ENCODE results near the gene MARCHF3.
"Not testable (repeated sequence)": the region's sequence is repeated elsewhere in the genome, so short reads cannot be mapped to it uniquely, and the experiment has no call there.

MARCHF3 gene

DNA sequence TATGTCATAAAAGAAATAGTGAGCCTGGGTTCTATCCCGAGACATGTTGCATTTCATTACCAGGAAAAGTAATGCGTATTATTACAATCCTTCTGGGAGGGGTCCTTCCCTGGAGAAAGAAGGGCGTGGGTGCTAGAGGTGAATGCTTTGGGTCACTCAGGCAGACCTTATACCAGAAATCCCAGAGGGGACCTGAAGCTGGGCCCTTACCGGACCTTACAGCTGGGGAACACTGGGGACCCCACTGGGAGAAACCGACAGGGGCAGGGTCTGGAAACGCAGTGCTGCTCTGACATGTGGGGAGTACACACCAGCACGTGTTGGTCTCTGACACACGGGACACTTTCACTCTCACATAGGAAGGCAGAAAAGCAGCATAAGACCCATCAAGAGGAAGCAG, 182.1 kb downstream of the MARCHF3 start:
- DNase-seq (ENCODE audit: low read depth, low spot score) = no peak

DNA sequence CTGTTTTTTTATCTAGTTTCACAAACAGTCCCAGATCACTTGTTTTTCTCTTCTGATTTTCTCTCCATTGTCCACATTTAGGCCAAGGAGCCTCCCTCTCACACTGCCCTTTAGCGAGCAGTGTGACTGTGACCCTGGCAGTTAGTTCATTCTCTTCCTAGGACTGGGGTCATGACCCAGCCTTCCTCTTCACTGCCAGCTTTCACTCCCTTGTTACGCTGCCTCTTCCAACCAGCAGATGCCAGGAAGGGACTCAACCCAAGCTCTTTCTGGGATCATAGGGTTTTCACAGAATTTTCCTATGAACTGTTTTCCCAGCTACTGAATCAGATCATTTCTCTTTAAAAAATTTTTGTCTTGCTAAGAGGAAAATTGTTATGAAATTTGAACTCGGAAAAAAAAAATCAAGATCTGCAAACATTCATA, 182.5 kb downstream of the MARCHF3 start:
- no peak for DNase-seq (ENCODE audit: low read depth, low spot score)

DNA sequence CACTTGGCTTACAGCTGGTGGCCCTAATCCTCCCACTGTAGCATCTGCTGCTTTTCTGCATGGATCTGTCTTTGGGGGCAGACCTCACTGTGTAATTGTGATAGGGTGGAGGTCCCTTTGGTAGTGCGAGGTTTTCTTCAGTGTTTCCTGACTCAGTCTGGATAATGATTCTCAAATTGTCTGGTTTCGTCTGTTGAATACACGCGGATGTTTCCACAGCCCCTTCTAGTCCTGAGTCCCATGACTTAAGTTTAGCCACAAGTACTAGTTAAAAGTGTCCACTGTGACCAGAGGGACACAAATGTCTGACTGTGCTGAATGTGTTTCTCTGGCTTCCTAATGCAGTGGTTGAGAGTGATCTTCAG, 182.9 kb downstream of the MARCHF3 start:
- DNase-seq (ENCODE audit: low read depth, low spot score) = no peak

DNA sequence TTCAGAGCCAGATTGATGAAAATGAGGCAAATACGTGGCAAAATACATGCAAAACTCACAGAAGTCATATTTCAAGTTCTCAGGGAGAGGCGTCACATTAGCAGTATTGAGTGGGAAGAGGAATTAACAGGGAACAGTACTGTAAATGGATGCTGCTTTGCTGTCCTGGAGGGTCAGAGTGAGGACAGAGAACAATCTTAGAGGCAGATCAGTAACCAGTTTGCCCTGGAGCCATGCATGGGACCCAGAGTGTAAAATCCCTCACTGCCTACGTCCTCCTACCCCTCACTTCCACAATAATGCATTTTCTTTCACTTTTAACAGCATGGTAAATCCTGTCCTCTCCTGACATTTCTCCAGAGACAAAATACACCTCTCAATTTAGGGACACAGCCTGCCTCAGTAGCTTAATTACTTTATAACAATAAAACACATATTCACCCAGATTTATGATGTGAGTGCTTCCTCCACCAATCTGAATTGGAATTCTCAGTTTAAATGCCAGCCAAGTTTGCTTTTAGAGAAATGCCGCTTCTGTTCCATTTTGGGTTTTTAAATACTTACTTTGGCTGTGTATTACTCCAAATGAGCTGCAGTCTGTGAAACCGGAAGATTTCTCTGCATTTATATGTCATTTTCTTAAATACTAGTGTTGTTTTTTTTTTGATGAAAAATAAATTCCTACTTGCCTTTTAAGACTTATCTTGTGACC, 183.5 kb downstream of the MARCHF3 start:
- no peak for DNase-seq (ENCODE audit: low read depth, low spot score)

DNA sequence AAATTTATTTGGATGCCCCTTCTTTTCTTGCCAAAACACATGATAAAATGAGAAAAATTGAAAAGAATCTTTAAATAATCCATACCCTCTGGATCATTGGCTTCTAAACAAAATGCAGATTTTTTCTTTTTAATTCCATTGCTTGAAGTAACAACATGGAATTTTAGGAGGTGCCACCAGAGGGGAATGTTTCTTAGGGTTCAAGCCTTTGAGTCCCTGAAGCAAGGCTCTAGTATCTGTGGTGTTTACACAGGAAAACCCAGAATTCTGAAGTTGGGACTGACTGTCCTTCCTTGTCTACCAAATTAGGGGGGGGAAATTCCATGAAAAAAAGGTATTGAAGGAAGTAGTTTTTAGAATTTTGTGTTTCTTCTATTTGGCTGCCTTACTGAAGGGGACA, 184.0 kb downstream of the MARCHF3 start:
- no peak for DNase-seq (ENCODE audit: low read depth, low spot score)

DNA sequence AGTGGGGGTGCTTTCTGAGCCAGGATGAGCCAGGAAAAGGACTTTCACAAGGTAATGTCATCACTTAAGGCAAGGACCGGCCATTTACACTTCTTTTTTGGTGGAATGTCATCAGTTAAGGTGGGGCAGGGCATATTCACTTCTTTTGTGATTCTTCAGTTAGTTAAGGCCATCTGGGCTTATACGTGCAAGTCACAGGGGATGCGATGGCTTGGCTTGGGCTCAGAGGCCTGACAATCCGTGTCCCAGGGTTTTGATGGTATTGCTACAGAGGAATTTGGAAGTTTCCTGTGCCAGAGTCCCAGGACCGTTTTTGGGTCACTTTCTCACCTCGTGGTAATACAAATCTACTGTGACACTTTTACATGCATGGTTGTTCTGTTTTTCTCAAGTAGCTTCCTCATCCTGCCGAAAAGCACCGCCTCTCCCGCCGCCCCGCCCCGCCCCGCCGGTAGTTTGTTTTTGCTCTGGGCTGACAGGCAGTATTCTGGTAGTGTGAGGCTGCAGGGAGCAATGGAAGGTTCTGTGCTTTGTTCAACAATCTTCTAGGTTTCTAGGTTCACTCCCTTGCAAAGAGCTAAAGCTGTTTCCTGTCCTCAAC, 184.8 kb downstream of the MARCHF3 start:
- peak; percentile 45 for DNase-seq (ENCODE audit: low read depth, low spot score)

DNA sequence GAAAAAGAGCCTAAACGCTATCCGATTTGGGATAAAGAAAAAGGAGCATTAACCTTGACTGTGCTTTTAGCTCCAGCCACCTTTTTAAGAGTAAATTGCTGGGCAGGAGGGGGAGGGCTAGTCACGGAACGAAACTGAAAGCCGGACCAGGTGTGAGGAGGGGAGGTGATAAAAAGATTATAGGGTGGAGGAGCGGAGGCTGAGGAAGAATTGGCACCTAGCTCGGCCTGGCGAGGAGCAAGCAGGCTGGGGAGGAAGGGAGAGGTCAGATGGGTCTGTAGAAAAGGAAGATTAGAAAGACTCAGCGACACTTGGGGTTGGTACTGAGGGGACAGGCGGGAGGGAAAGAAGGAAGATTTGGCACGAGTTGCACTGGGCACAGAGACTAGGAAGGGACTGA, 187.0 kb downstream of the MARCHF3 start:
- DNase-seq (ENCODE audit: low read depth, low spot score) = not testable (repeated sequence)

DNA sequence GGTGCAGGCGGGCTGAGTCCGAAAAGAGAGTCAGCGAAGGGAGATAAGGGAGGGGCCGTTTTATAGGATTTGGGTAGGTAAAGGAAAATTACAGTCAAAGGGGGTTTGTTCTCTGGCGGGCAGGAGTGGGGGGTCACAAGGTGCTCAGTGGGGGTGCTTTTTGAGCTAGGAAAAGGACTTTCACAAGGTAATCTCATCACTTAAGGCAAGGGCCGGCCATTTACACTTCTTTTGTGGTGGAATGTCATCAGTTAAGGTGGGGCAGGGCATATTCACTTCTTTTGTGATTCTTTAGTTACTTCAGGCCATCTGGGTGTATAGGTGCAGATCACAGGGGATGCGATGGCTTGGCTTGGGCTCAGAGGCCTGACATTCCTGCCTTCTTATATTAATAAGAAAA, 191.0 kb downstream of the MARCHF3 start:
- not testable (repeated sequence) for DNase-seq (ENCODE audit: low read depth, low spot score)

DNA sequence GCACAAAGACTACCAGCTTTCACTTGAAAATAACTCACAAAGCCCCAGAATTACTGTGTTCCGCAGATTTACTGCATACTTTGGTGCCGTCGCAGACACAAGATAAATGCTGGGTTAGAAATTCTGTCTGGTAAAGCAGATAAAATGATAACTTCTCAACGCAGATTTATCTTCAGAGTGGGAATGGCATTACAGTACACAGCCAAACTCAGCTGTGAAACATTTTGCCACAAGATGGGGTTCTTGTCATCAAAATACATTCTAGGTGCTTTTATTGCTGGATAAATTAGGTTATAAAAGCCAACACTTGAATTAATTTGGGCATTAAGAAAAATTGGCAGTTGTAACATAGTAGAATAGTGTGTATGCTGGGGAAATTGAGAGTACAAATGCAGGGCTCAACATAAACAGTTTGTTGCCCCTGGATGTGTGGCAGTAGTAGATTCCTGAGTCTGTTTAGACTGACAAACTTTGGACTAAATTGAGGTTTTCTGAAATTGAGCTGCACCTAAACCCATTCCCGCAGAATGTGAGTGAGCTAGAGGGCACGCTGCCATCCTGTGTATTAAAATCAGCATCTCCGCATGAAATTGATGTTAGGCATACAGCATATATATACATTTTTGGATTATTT, 192.3 kb downstream of the MARCHF3 start:
- DNase-seq (ENCODE audit: low read depth, low spot score) = no peak

DNA sequence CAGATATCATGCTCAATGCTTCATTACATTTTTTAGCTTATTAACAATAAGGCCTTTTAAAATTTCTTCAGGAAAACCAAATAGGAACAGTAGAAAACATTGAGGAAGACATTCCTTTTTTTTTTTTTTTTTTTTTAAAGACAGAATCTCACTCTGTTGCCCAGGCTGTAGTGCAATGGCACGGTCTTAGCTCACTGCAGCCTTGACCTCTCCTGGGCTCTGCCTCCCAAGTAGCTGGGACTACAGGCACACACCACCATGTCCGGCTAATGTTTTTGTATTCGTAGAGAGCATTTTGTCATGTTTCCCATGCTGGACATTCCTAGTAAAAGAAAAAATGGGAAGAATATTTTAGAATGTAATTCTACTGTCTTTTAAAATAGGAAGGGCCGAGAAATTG, 193.1 kb downstream of the MARCHF3 start:
- no peak for DNase-seq (ENCODE audit: low read depth, low spot score)

DNA sequence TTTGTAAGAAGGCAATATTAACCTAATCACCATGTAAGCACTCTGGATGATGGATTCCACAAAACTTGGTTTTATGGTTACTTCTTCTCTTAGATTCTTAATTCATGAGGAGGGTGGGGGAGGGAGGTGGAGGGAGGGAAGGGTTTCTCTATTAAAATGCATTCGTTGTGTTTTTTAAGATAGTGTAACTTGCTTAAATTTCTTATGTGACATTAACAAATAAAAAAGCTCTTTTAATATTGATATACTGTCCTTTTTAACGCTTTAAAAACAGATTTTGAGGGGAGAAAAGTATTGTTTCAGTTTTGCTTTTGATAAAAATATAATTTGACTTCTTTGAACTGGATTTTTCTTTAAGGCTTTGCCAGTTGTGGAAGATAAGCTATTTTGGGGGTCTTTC, 193.6 kb downstream of the MARCHF3 start:
- no peak for DNase-seq (ENCODE audit: low read depth, low spot score)

DNA sequence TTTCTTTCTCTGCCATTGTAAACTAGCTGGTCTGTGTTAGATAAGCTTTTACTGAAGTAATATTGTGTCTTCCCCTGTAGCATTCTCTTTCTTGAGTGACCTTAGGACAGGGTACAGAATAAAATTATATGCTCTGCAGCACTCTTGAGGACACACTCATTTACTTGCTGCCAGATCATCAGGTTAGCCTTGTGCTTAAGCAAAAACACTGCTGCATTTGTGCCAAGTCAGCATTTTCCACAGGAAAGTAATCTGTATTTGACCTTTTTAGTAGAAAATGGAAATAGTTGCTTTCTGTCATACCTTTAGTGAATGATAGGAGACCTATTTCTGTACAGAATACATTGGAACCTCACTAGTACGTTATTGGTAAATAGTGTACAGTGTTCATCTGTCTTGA, 199.2 kb downstream of the MARCHF3 start:
- no peak for DNase-seq (ENCODE audit: low read depth, low spot score)

DNA sequence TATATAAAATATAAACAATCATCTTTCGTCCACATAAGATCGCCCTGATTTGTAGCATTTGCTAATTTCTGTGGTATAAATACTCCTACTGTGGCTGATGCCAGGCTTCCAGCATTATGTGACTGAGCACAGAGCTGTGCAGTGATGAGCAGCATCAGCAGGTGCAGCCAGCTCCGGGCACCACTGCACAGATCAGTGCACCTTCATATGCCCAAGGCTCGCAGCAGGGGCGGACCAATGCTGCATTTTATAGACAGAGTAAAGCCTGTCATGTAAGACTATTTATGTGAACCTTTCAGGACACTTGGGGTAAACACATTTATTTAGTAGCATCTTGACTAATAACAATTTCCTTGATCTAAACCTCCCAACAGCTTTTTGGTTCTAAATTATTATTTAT, 200.3 kb downstream of the MARCHF3 start:
- no peak for DNase-seq (ENCODE audit: low read depth, low spot score)

DNA sequence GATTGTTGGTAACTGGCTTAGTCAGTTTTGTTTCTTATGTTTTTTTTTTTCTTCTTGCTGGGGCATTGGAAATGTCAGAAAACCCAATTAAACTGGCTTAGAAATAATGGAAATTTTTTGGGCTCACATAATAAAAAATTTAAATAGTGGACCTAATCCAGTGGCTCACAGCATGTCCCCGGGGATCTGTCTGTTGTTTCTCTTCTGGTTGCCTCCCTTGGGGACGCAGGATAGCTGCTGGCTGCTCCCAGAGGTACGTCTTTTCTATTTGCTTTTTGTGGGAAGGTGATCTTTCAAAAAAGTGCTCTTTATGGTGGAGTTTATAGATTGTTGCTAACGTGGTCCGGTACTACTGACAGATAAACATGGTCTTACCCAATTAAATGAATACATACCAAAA, 201.3 kb downstream of the MARCHF3 start:
- DNase-seq (ENCODE audit: low read depth, low spot score) = no peak

DNA sequence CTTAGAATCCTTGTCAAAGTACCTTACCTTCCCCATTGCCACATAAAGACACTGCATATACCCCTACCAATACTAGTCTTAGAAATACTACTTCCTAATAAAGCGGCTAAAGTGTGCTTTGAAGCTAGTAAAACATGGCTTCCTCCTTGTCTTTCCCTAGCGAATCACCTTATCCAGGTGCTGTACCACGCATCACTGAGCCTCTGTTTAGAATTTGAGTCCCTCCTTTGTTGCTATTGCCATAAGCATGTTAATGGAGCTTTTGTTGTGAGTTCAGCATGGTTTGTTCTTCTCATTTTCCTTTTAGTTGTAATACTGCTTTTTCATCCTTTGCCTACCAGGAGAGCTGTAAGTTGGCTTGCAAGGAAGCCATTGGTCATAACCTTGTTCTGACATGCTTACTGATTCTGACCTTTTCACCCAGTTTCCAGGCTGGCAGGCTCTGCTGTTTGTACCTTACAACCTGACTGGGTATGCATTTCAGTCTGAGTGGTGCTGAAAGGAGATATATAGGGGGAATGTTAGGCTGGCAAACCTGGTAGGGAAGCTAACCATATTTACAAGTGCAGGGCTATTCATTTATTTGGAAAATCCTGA, 203.6 kb downstream of the MARCHF3 start:
- no peak for DNase-seq (ENCODE audit: low read depth, low spot score)

DNA sequence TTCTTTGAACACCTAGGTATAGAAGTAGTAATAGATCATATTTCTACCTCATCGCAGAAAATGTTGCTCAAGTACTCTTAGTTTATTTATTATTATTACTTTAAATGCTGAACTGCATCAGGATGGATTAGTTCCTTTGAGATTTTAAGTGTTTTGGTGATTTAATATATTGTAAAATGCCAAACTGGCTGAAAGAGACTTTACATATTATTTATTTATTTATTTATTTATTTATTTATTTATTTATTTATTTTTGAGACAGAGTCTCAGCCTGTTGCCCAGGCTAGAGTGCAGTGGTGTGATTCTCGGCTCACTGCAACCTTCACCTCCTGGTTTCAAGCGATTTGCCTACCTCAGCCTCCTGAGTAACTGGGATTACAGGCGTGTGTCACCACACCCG, 211.1 kb downstream of the MARCHF3 start:
- no peak for DNase-seq (ENCODE audit: low read depth, low spot score)

DNA sequence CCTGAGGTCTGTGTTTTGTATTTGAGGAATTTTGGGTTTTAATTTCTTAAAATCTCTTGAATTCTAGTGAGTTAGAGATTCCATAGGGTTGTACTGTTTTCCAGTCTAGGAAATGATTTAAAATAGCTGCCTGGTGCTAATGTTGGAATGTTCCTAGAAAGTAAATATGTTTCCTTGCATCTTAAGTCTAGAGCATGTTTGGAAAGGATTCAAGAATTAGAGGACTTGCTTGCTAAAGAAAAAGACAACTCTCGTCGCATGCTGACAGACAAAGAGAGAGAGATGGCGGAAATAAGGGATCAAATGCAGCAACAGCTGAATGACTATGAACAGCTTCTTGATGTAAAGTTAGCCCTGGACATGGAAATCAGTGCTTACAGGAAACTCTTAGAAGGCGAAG, 211.6 kb downstream of the MARCHF3 start:
- DNase-seq (ENCODE audit: low read depth, low spot score) = no peak

All from activated CD4-positive, CD25-positive, alpha-beta regulatory T cell treated with anti-CD3 and anti-CD28 coated beads, Interleukin-2, amount 50 U/mL, for 16 hours (primary cell).